ENCODE measurements around the gene PLEK.
"Not testable (repeated sequence)": the region's sequence is repeated elsewhere in the genome, so short reads cannot be mapped to it uniquely, and the experiment has no call there.

- TF ChIP-seq POLR2A, CTCF (IDR thresholded peaks at IDR 0.05): not testable (repeated sequence)
Observed at GRCh38 chr2:68349091-68349490, 16.0 kb upstream of the PLEK start.
